ENCODE measurements around the gene BAIAP2. TPM values are rescaled to one million over a fixed set of nuclear protein-coding genes. Genes with fewer than 3 reads are reported as not detected.
A peak's percentile ranks its signal among the peaks of the same experiment; 100 is the strongest.

Gene BAIAP2
- polyA plus RNA-seq, 3 donors = 8.6 to 17.0 (median 11.2) TPM

DNA sequence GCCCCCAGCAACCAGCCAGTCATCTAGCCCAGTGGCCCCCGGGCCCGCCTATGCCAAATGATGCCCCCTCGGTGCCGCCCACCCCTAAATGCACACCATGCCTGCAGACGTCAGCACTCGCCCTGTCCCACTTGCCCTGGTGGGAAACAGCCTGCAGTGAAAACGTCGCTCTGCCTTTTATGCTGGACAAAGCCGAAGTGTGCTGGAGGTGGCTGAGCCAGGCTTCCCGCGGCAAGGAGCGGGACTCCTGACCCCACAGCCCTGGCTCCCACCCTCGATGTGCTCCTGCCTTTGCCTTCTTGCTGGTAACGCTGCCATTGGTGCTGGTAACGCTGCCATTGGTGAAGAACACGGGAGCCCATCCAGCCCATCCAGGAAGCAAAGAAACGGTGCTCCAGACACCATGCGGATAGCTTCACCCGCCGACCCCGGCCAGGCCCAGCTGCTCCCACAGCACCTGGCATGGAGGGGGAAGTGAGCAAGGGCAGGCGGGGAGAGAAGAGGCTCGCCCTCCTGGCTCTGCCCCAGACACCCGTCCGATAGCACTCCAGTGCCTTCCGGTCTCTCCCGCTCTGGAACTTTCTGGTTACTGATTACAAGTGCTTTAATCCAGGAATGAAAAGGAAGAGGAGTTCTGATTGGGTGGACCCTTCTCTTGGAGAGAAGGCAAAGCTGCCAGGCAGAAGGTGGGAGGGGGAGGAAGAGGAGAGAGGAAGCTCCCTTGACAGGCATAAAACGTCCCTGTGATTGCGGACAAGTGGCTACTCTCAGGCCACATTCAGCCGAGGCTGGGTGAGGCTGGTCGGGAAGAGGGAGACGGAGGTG lies 4.0 kb upstream of the BAIAP2 start:
- Histone ChIP-seq H3K4me1 (ENCODE audit: control insufficient read depth in 1 of 2, insufficient read depth in 2 of 2, low read length in 2 of 2) (peaks cover 40 to 43% of the 10 kb centered on the region in 2 donors), H3K27me3 (ENCODE audit: control insufficient read depth in 2 of 2, insufficient read depth in 2 of 2, low read length in 2 of 2) (peaks cover 0 to 29% of the 10 kb centered on the region in 2 donors), H2AFZ (ENCODE audit: insufficient read depth, low read depth, low read length, poor library complexity, severe bottlenecking) (no peak overlapping the region), H3K27ac (ENCODE audit: low read depth in 1 of 2, low read length in 2 of 2) (peak overlapping the region in 1 of 2 donors; percentile 27), H3K4me3 (replicated peaks in 1 of 3; ENCODE audit: low read depth in 2 of 3, low read length in 3 of 3) (peak overlapping the region in 1 of 3 experiments; percentile 97), H3K9me3 (replicated peaks in 1 of 2; ENCODE audit: control insufficient read depth in 1 of 2, insufficient read depth in 1 of 2, low read length in 2 of 2) (peaks cover 0 to 7% of the 10 kb centered on the region in 2 donors), H3K4me2 (replicated peaks; ENCODE audit: extremely low read depth, low read length, poor library complexity, severe bottlenecking) (peak overlapping the region; percentile 89), H3K36me3 (replicated peaks in 1 of 2; ENCODE audit: control insufficient read depth in 1 of 2, insufficient read depth in 2 of 2, low read length in 2 of 2) (no peaks in the 10 kb centered on the region), H3K79me2 (ENCODE audit: insufficient read depth, low read length) (peaks cover 18% of the 10 kb centered on the region), H4K20me1 (ENCODE audit: insufficient read depth, low read length) (peaks cover 41% of the 10 kb centered on the region), H3K9ac (ENCODE audit: insufficient read depth, low read length, poor library complexity, severe bottlenecking) (peak overlapping the region; percentile 12)
- Mint-ChIP-seq H3K36me3 (peaks cover 7 to 21% of the 10 kb centered on the region in 2 donors), H3K27me3 (ENCODE audit: low read depth in 3 of 3) (peaks cover 15 to 47% (median 37%) of the 10 kb centered on the region in 3 donors), H3K4me1 (peaks cover 46% of the 10 kb centered on the region), H3K9me3 (peaks cover 0 to 10% (median 7%) of the 10 kb centered on the region in 7 donors), H3K27ac (peak overlapping the region in 3 of 7 donors; percentile 44 to 83 (median 81)), H3K4me3 (peak overlapping the region; percentile 97 to 99)
- peak in 1 of 3 donors; percentile 5 for DNase-seq
- 60% methylated on average over 23 of the region's 32 CpGs for WGBS (ENCODE audit: insufficient coverage)
- no peak for TF ChIP-seq CTCF (IDR thresholded peaks at IDR 0.05)
- intact Hi-C loops (cut with micrococcal nuclease) = loop anchor here (5.0 to 10.0 kb wide), 2 partner anchors 61 to 194 kb away; partner anchors contain the start of gene CEP131 (in 1 of the 2)
